Measurements from ENCODE around the gene SPINK4. TPM values are rescaled to one million over a fixed set of nuclear protein-coding genes. Genes with fewer than 3 reads are reported as not detected.

SPINK4 gene
- not detected in 2 replicates for total RNA-seq (ENCODE audit: low replicate concordance)

GRCh38 chr9:33239921-33240320, at the start of gene SPINK4:
TSS of gene SPINK4 (plus strand) at chr9:33240167. CDS start at chr9:33240209, 42 bp downstream.

GRCh38 chr9:33264473-33265177, 24.7 kb downstream of the SPINK4 start, which contains the start of the genes BAG1 and CHMP5:
TSS of gene BAG1 (minus strand) at chr9:33264708.
TSS of gene CHMP5 (plus strand) at chr9:33265049. CDS start at chr9:33265079, 30 bp downstream.

GRCh38 chr9:33290247-33291030, 50.5 kb downstream of the SPINK4 start, which contains the start of gene NFX1:
TSS of gene NFX1 (plus strand) at chr9:33290516. CDS start at chr9:33290573, 57 bp downstream.

Other genes with a start within 250 kb of the SPINK4 start
- 34.3 and 35.2 TPM in 2 replicates for gene APTX, start 238.5 kb upstream of the SPINK4 start, total RNA-seq (ENCODE audit: low replicate concordance)
- gene DNAJA1, start 214.9 kb upstream of the SPINK4 start, total RNA-seq (ENCODE audit: low replicate concordance), result 67.4 and 170 TPM in 2 replicates
- 28.3 and 31.5 TPM in 2 replicates for gene SMU1, start 163.5 kb upstream of the SPINK4 start, total RNA-seq (ENCODE audit: low replicate concordance)
- gene B4GALT1, start 72.8 kb upstream of the SPINK4 start, total RNA-seq (ENCODE audit: low replicate concordance), result 10.4 and 37.4 TPM in 2 replicates
- 18.7 and 23.8 TPM in 2 replicates for gene BAG1, start 24.5 kb downstream of the SPINK4 start, total RNA-seq (ENCODE audit: low replicate concordance)
- gene CHMP5, start 24.9 kb downstream of the SPINK4 start, total RNA-seq (ENCODE audit: low replicate concordance), result 115 and 135 TPM in 2 replicates
- gene NFX1, start 50.3 kb downstream of the SPINK4 start, total RNA-seq (ENCODE audit: low replicate concordance), result 17.4 and 25.4 TPM in 2 replicates
- gene AQP7, start 162.4 kb downstream of the SPINK4 start, total RNA-seq (ENCODE audit: low replicate concordance), result 1.6 TPM in 1 of 2 replicates, not detected in the other
- 1.3 and 1.5 TPM in 2 replicates for gene AQP3, start 207.4 kb downstream of the SPINK4 start, total RNA-seq (ENCODE audit: low replicate concordance)
- 18.0 and 27.1 TPM in 2 replicates for gene NOL6, start 233.8 kb downstream of the SPINK4 start, total RNA-seq (ENCODE audit: low replicate concordance)